Brain microvascular endothelial cell (primary cell): ENCODE measurements around the gene SFRP4.

Experiments used
- DNase-seq: peaks from one replicate; pipeline ENCODE4 v3.0.0-alpha.2; 2020
- H3K27ac ChIP-seq: fragments of 250-450 bp; sonication (Bioruptor Pico); 2 replicates; pipeline ENCODE4 v1.5.1; 2020; ENCODE audit warnings: mild to moderate bottlenecking, moderate library complexity
- H3K27me3 ChIP-seq: fragments of 250-450 bp; sonication (Bioruptor Pico); replicated peaks from 2 replicates; pipeline ENCODE4 v1.5.1; 2020; ENCODE audit warnings: mild to moderate bottlenecking
- H3K36me3 ChIP-seq: fragments of 250-450 bp; sonication (Bioruptor Pico); replicated peaks from 2 replicates; pipeline ENCODE4 v1.5.1; 2020; ENCODE audit warnings: mild to moderate bottlenecking
- H3K4me3 ChIP-seq: 2 replicates; pipeline ENCODE4 v1.5.1; 2011; ENCODE audit warnings: low read depth, mild to moderate bottlenecking, control low read depth, low read length, moderate library complexity
- in situ Hi-C: cut with HindIII; loops from 2 replicates; pipeline ENCODE4 v1.10.0; 2017; ENCODE audit warnings: low sequenced_read_pairs, low pct_ligation_motif_present
- TF ChIP-seq, protein P1 (sequence below): IDR thresholded peaks from 2 replicates; pipeline ENCODE4 v1.5.1; 2011; ENCODE audit warnings: low read depth, mild to moderate bottlenecking, moderate library complexity, low read length, control low read depth, inconsistent platforms; ENCODE audit errors: missing control alignments

Gene SFRP4

DNA sequence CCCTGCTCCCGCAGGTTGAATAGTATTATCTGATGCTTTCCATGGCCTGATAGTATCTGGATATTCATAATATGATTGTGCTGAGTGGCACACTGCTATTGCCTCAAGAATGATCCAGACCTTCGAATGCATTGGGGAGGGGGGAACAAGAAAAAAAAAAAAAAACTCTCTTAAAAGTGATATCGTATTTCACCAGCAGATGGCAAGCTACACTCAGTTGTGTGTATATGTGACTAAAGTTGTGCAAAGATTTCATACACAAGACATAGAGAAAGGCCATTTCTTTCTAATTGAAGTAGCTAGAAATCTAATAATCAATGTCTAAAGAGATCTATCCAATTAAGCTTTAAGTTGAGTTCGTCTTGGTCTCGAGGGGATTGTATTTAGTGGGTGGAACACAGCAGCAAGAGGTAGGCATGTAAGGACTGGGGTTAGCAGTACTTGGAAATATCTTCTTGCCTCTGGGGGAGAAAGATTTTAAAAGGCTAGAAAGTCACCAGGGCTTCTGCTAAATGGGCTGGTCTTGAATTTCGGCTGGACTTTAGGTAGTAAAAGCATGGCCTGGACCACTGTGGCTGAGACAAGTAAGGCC, 15.3 kb downstream of the SFRP4 start:
- DNase-seq, result peak; percentile 28
- no peaks in the 10 kb centered on the region for H3K27me3 ChIP-seq
- TF ChIP-seq, protein P1, sequence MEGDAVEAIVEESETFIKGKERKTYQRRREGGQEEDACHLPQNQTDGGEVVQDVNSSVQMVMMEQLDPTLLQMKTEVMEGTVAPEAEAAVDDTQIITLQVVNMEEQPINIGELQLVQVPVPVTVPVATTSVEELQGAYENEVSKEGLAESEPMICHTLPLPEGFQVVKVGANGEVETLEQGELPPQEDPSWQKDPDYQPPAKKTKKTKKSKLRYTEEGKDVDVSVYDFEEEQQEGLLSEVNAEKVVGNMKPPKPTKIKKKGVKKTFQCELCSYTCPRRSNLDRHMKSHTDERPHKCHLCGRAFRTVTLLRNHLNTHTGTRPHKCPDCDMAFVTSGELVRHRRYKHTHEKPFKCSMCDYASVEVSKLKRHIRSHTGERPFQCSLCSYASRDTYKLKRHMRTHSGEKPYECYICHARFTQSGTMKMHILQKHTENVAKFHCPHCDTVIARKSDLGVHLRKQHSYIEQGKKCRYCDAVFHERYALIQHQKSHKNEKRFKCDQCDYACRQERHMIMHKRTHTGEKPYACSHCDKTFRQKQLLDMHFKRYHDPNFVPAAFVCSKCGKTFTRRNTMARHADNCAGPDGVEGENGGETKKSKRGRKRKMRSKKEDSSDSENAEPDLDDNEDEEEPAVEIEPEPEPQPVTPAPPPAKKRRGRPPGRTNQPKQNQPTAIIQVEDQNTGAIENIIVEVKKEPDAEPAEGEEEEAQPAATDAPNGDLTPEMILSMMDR, result peak; percentile 36
- H3K4me3 ChIP-seq, result no peak overlapping the region
- no peaks in the 10 kb centered on the region for H3K36me3 ChIP-seq
- peak overlapping the region; percentile 53 for H3K27ac ChIP-seq
- in situ Hi-C loops, result no loop called here

DNA sequence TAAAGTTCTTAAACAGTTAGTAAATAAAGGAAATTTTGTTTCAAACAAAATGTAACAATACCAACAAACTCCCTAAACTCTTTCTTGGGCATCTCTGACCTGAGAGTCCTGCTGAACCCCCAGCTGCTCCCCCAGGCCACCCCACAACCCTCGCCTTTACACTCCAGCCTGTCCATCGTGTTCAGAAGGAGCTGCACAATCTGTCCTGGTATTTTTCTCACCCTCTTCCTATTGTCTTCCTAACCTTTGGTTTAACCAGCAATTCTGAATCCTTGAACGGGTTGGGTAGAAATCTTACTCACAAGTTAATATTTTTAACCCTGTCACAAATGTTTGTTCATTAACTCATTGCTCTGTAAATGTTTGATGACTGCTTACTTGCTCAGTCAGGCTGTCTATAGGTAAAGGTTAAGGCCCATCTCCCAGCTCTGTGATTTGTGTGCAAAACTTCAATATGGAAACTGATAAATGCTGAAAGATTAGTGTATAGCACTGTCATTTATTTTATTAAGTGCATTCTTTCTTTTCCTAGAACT, 16.8 kb downstream of the SFRP4 start:
- TF ChIP-seq, protein P1, result no peak
- no peak overlapping the region for H3K4me3 ChIP-seq
- in situ Hi-C loops, result no loop called here
- H3K27ac ChIP-seq, result no peak overlapping the region
- H3K27me3 ChIP-seq, result no peaks in the 10 kb centered on the region
- DNase-seq, result no peak
- no peaks in the 10 kb centered on the region for H3K36me3 ChIP-seq

DNA sequence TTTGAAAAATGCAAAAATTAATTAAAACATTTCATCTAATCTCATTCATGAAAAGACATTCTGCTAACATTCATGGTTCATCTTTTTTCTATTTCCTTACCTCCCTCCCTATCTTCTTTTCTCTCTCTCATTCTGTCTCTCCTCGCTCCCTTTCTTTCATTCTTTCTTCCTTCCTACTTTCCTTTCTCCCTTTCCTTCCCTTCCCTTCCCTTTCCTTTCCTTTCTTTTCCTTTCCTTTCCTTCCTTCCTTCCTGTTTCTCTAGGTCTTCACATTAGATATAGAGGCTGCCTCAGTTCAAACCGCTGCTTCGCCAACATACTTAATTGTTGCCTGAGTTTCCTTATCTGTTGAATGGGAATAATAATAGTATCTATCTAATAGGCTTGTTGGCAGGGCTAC, 21.9 kb downstream of the SFRP4 start:
- no peaks in the 10 kb centered on the region for H3K27me3 ChIP-seq
- DNase-seq, result no peak
- no peak overlapping the region for H3K27ac ChIP-seq
- in situ Hi-C loops, result no loop called here
- TF ChIP-seq, protein P1, result no peak
- no peaks in the 10 kb centered on the region for H3K36me3 ChIP-seq
- H3K4me3 ChIP-seq, result no peak overlapping the region

DNA sequence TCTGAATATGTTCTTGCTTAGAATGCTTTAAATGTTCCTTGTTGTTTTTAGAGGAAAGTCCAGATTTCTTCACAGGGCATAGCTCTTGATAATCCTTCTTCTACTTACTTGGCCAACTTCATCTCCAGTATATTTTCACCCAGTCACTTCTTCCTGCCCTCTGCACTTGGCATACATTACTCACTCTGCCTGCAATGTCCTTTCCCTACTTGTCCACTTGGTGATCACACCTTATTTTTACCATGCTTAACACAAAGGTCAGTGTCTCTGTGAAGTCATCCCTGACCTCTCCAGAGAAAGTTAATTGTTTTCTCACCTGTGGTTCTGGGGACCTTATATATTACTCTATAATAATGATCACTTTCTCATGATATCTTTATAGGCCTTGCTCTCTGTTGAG, 23.3 kb downstream of the SFRP4 start:
- TF ChIP-seq, protein P1, result no peak
- H3K27ac ChIP-seq, result no peak overlapping the region
- no peak for DNase-seq
- H3K27me3 ChIP-seq, result no peaks in the 10 kb centered on the region
- in situ Hi-C loops, result no loop called here
- H3K4me3 ChIP-seq, result no peak overlapping the region
- no peaks in the 10 kb centered on the region for H3K36me3 ChIP-seq

DNA sequence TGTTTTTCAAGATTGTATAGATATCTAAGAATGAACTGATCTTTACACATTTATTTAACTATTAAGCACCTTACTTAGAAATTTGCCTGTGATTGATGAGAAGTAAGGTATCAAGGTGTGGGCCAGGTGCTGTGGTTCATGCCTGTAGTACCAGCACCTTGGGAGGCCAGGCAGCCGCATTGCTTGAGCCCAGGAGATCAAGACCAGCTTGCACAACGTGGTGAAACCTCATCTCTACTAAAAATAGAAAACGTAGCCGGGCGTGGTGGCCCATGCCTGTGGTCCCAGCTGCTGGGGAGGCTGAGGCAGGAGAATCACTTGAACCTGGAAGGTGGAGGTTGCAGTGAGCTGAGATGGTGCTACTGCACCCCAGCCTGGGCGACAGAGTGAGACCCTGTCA, 34.5 kb downstream of the SFRP4 start:
- no peaks in the 10 kb centered on the region for H3K27me3 ChIP-seq
- no peak overlapping the region for H3K27ac ChIP-seq
- in situ Hi-C loops, result no loop called here
- H3K36me3 ChIP-seq, result no peaks in the 10 kb centered on the region
- H3K4me3 ChIP-seq, result no peak overlapping the region
- no peak for DNase-seq
- TF ChIP-seq, protein P1, result no peak
